Panc1 (cell line): ENCODE measurements around the gene KIF21B. TPM values are rescaled to one million over a fixed set of nuclear protein-coding genes. Genes with fewer than 3 reads are reported as not detected.

Experiments
- ATAC-seq: fragments of 200-7000 bp; cut with Tn5 transposase; 2 replicates; pipeline ENCODE4 v1.9.1; 2020; ENCODE audit warnings: mild to moderate bottlenecking, moderate library complexity
- BruUV-seq: library from RNA; stranded (reverse); fragments of 400-500 nt; replicated peaks from 2 replicates; lab custom pipeline; 2021; lab: Mats Ljungman, UMichigan
- CTCF ChIA-PET: fragments of 300-600 bp; sonication (Branson Sonifier 250); formaldehyde crosslinking; loops from one replicate; lab custom pipeline; 2022; ENCODE audit warnings: antibody characterized with exemption; lab: Charles Lee
- POLR2A ChIA-PET: fragments of 300-600 bp; sonication (Branson Sonifier 250); formaldehyde crosslinking; loops from one replicate; lab custom pipeline; 2022; ENCODE audit warnings: antibody characterized with exemption; lab: Charles Lee
- DNase-seq: peaks from one replicate; pipeline ENCODE4 v3.0.0-alpha.2; 2010; ENCODE audit warnings: low read depth, low spot score
- H3K27ac ChIP-seq: 2 replicates; pipeline ENCODE4 v1.5.1; 2011; ENCODE audit warnings: mild to moderate bottlenecking, low read length, inconsistent platforms
- H3K27me3 ChIP-seq: fragments of 200-500 bp; sonication (Bioruptor generic); 2 replicates; pipeline ENCODE4 v1.6.0; 2014; ENCODE audit warnings: low read length, inconsistent platforms; ENCODE audit not compliant: control insufficient read depth, insufficient read depth
- H3K36me3 ChIP-seq: fragments of 200-500 bp; sonication (Bioruptor generic); 2 replicates; pipeline ENCODE4 v1.5.1; 2014; ENCODE audit warnings: inconsistent platforms, mild to moderate bottlenecking, low read length, moderate library complexity; ENCODE audit not compliant: control insufficient read depth, insufficient read depth
- H3K4me1 ChIP-seq: 2 replicates; pipeline ENCODE4 v1.5.1; 2011; ENCODE audit warnings: inconsistent platforms, mild to moderate bottlenecking, low read length, moderate library complexity; ENCODE audit not compliant: control insufficient read depth, insufficient read depth
- H3K4me3 ChIP-seq, 2 experiments: 2 replicates each; pipeline ENCODE4 v1.5.1; 2011 to 2012; ENCODE audit warnings: low read depth in 2 of 2, low read length in 2 of 2, mild to moderate bottlenecking in 2 of 2, inconsistent platforms in 1 of 2, moderate library complexity in 1 of 2
- H3K9me3 ChIP-seq: fragments of 200-500 bp; sonication (Bioruptor generic); 2 replicates; pipeline ENCODE4 v1.5.1; 2014; ENCODE audit warnings: low read depth, mild to moderate bottlenecking, inconsistent platforms, low read length, moderate library complexity; ENCODE audit not compliant: control insufficient read depth, insufficient read depth
- CTCF ChIP-seq: fragments of 450-650 bp; IDR thresholded peaks from 2 replicates; pipeline ENCODE4 v1.5.1; 2017; ENCODE audit warnings: mild to moderate bottlenecking
- POLR2AphosphoS5 ChIP-seq: IDR thresholded peaks from 2 replicates; pipeline ENCODE4 v1.6.1; 2012; ENCODE audit warnings: mild to moderate bottlenecking, low read depth, low read length, moderate library complexity
- REST ChIP-seq, 2 experiments: IDR thresholded peaks; 2 replicates each; pipeline ENCODE4 v1.6.1; 2011 to 2012; ENCODE audit warnings: low read depth in 2 of 2, control low read depth in 1 of 2, low read length in 1 of 2, mild to moderate bottlenecking in 1 of 2, moderate library complexity in 1 of 2; ENCODE audit not compliant: insufficient read depth in 1 of 2
- SIN3A ChIP-seq: IDR thresholded peaks from 2 replicates; pipeline ENCODE4 v1.6.1; 2012; ENCODE audit warnings: low read depth, mild to moderate bottlenecking, low read length, moderate library complexity, borderline replicate concordance; ENCODE audit not compliant: insufficient read depth
- TCF7L2 ChIP-seq: IDR thresholded peaks from 2 replicates; pipeline ENCODE4 v1.6.1; 2011; ENCODE audit warnings: mild to moderate bottlenecking, low read depth, low read length, inconsistent platforms
- in situ Hi-C: cut with HindIII; loops from 2 replicates; pipeline ENCODE4 v1.10.0; 2016; ENCODE audit warnings: low sequenced_read_pairs, low pct_unique_long_range_greater_than_20kb
- intact Hi-C: fragments of 100-400 bp; cut with micrococcal nuclease; formaldehyde crosslinking; loops from one replicate; pipeline ENCODE4 v1.10.0; 2022; ENCODE audit not compliant: unreplicated experiment
- total RNA-seq: library from RNA; stranded (reverse); gene quantifications from one replicate; pipeline ENCODE4 v1.2.1, GENCODE V29; 2021; ENCODE audit not compliant: unreplicated experiment

Gene KIF21B
- total RNA-seq, 1 experiment from 2014 or later, result 0.46 TPM

GRCh38 chr1:200967693-200968468 is 55.6 kb downstream of the KIF21B start:
- intact Hi-C loops (no loop called here), in situ Hi-C loops (no loop called here)
- no peaks in the 10 kb centered on the region for H3K4me1 ChIP-seq
- H3K4me3 ChIP-seq, result no peak overlapping the region
- ATAC-seq (no peak), DNase-seq (no peak)
- H3K27ac ChIP-seq, result no peak overlapping the region
- ChIA-PET CTCF (no interaction called here), POLR2A (no interaction called here)
- no peaks in the 10 kb centered on the region for H3K9me3 ChIP-seq
- TF ChIP-seq SIN3A (no peak), CTCF (no peak), TCF7L2 (no peak), REST (IDR thresholded peaks at IDR 0.05; ENCODE audit: insufficient read depth in 1 of 2, low read depth in 2 of 2, low read length in 1 of 2) (no peak), POLR2AphosphoS5 (no peak)
- no peaks in the 10 kb centered on the region for H3K36me3 ChIP-seq
- H3K27me3 ChIP-seq, result no peaks in the 10 kb centered on the region; the same call in 1 of the 2 replicates
- BruUV-seq, result no TSS peak

- in situ Hi-C loops (no loop called here), intact Hi-C loops (no loop called here)
- H3K4me3 ChIP-seq, result no peak overlapping the region
- H3K27ac ChIP-seq, result no peak overlapping the region
- CTCF ChIA-PET, result no interaction called here
- H3K36me3 ChIP-seq, result no peaks in the 10 kb centered on the region
- TF ChIP-seq POLR2AphosphoS5, result no peak
- no peak for TF ChIP-seq REST (IDR thresholded peaks at IDR 0.05; ENCODE audit: insufficient read depth in 1 of 2, low read depth in 2 of 2, low read length in 1 of 2)
- no peak for TF ChIP-seq SIN3A
- TF ChIP-seq CTCF, result no peak
- no peak for TF ChIP-seq TCF7L2
- no peaks in the 10 kb centered on the region for H3K9me3 ChIP-seq
- ATAC-seq (no peak), DNase-seq (no peak)
- POLR2A ChIA-PET, result no interaction called here
- no TSS peak for BruUV-seq
- H3K27me3 ChIP-seq, result no peaks in the 10 kb centered on the region; the same call in 1 of the 2 replicates
- H3K4me1 ChIP-seq, result no peaks in the 10 kb centered on the region
Observed at GRCh38 chr1:200966934-200967333, 56.6 kb downstream of the KIF21B start.
